Neural progenitor cell (in vitro differentiated cells): Measurements from ENCODE around the gene CKMT2. TPM values are rescaled to one million over a fixed set of nuclear protein-coding genes. Genes with fewer than 3 reads are reported as not detected.
"Not testable (repeated sequence)": the region's sequence is repeated elsewhere in the genome, so short reads cannot be mapped to it uniquely, and the experiment has no call there.

Experiments
- DNase-seq: peaks from one replicate; pipeline ENCODE4 v3.0.0-alpha.2; 2016; ENCODE audit warnings: low spot score
- H2AFZ ChIP-seq: fragments of 200-600 bp; sonication (generic); replicated peaks from 2 replicates; pipeline ENCODE4 v1.6.1; 2016; ENCODE audit warnings: antibody characterized with exemption
- H3F3A ChIP-seq: fragments of 200-600 bp; sonication (generic); 2 replicates; pipeline ENCODE4 v1.6.1; 2016; ENCODE audit warnings: antibody characterized with exemption, low read depth
- H3K27ac ChIP-seq: fragments of 200-600 bp; sonication (generic); 2 replicates; pipeline ENCODE4 v1.5.1; 2016; ENCODE audit warnings: mild to moderate bottlenecking
- H3K27me3 ChIP-seq: fragments of 200-600 bp; sonication (generic); 2 replicates; pipeline ENCODE4 v1.6.1; 2016; ENCODE audit warnings: mild to moderate bottlenecking, moderate library complexity
- H3K36me3 ChIP-seq: fragments of 200-600 bp; sonication (generic); 2 replicates; pipeline ENCODE4 v1.5.1; 2016
- H3K4me1 ChIP-seq: fragments of 200-600 bp; sonication (generic); 2 replicates; pipeline ENCODE4 v1.6.1; 2016; ENCODE audit warnings: mixed run types
- H3K4me2 ChIP-seq: fragments of 200-600 bp; sonication (generic); 2 replicates; pipeline ENCODE4 v1.6.1; 2016
- H3K4me3 ChIP-seq: fragments of 200-600 bp; sonication (generic); 2 replicates; pipeline ENCODE4 v1.5.1; 2016
- H3K79me2 ChIP-seq: fragments of 200-600 bp; sonication (generic); 2 replicates; pipeline ENCODE4 v1.6.1; 2016; ENCODE audit warnings: low read depth
- H3K9ac ChIP-seq: fragments of 200-600 bp; sonication (generic); 2 replicates; pipeline ENCODE4 v1.6.1; 2016
- H3K9me3 ChIP-seq: fragments of 200-600 bp; sonication (generic); 2 replicates; pipeline ENCODE4 v1.5.1; 2016; ENCODE audit warnings: low read depth
- H4K20me1 ChIP-seq: fragments of 200-600 bp; sonication (generic); 2 replicates; pipeline ENCODE4 v1.6.1; 2016; ENCODE audit warnings: low read depth
- H3K27ac Mint-ChIP-seq: 3 replicates; pipeline ENCODE4 v1.8.0; 2021; ENCODE audit warnings: mixed read lengths
- H3K27me3 Mint-ChIP-seq: 2 replicates; pipeline ENCODE4 v1.8.0; 2022; ENCODE audit warnings: low read depth, mild to moderate bottlenecking, inconsistent platforms, moderate library complexity, mixed read lengths; ENCODE audit not compliant: insufficient read depth
- H3K36me3 Mint-ChIP-seq: 3 replicates; pipeline ENCODE4 v1.8.0; 2021; ENCODE audit warnings: mixed read lengths
- H3K4me1 Mint-ChIP-seq: 3 replicates; pipeline ENCODE4 v1.8.0; 2021; ENCODE audit warnings: mixed read lengths
- H3K4me3 Mint-ChIP-seq: 3 replicates; pipeline ENCODE4 v1.8.0; 2021; ENCODE audit warnings: mild to moderate bottlenecking, moderate library complexity, mixed read lengths
- H3K9me3 Mint-ChIP-seq: 3 replicates; pipeline ENCODE4 v1.8.0; 2020; ENCODE audit warnings: mixed read lengths
- CTCF ChIP-seq: fragments of 200-600 bp; sonication (generic); IDR thresholded peaks from 2 replicates; pipeline ENCODE4 v1.5.1; 2017; ENCODE audit warnings: antibody characterized with exemption, mild to moderate bottlenecking
- EZH2 ChIP-seq: fragments of 200-600 bp; sonication (generic); IDR thresholded peaks from 2 replicates; pipeline ENCODE4 v1.6.1; 2017; ENCODE audit warnings: antibody characterized with exemption, mild to moderate bottlenecking, moderate library complexity
- EZH2phosphoT487 ChIP-seq: fragments of 200-600 bp; sonication (generic); IDR thresholded peaks from 2 replicates; pipeline ENCODE4 v1.6.1; 2017; ENCODE audit warnings: antibody characterized with exemption
- total RNA-seq: library from RNA; depleted of rRNA; stranded (reverse); fragments of >200 nt; gene quantifications from 2 replicates; pipeline ENCODE4 v1.2.3, GENCODE V29; 2015; ENCODE audit warnings: low replicate concordance

CKMT2 gene
- total RNA-seq, 1 donor from 2014 or later, result not detected

GRCh38 chr5:81254886-81255559, 21.9 kb downstream of the CKMT2 start:
- no peak for TF ChIP-seq EZH2
- TF ChIP-seq CTCF, result no peak
- no peak for TF ChIP-seq EZH2phosphoT487
- Histone ChIP-seq H3K36me3 (peaks cover 3% of the 10 kb centered on the region), H3K4me2 (no peak overlapping the region), H3K9ac (no peak overlapping the region), H3F3A (peaks cover 2% of the 10 kb centered on the region), H3K79me2 (peaks cover 19% of the 10 kb centered on the region), H3K27ac (no peak overlapping the region), H2AFZ (no peak overlapping the region), H3K4me1 (peaks cover 11% of the 10 kb centered on the region), H3K9me3 (peaks cover 3% of the 10 kb centered on the region), H4K20me1 (no peaks in the 10 kb centered on the region), H3K4me3 (no peak overlapping the region), H3K27me3 (no peaks in the 10 kb centered on the region)
- Mint-ChIP-seq H3K4me1 (peaks cover 2% of the 10 kb centered on the region), H3K9me3 (peaks cover 16% of the 10 kb centered on the region), H3K27ac (no peak overlapping the region), H3K27me3 (no peaks in the 10 kb centered on the region), H3K4me3 (no peak overlapping the region), H3K36me3 (peaks cover 29% of the 10 kb centered on the region)
- no peak for DNase-seq

- Histone ChIP-seq H3K4me3 (no peak overlapping the region), H2AFZ (no peak overlapping the region), H3K27me3 (no peaks in the 10 kb centered on the region), H3K36me3 (peaks cover 5% of the 10 kb centered on the region), H3K9ac (no peak overlapping the region), H3K27ac (no peak overlapping the region), H3K4me1 (peaks cover 11% of the 10 kb centered on the region), H3K4me2 (no peak overlapping the region), H3K9me3 (no peaks in the 10 kb centered on the region), H3F3A (no peaks in the 10 kb centered on the region), H3K79me2 (peaks cover 35% of the 10 kb centered on the region), H4K20me1 (no peaks in the 10 kb centered on the region)
- no peak for DNase-seq
- H3K9me3 Mint-ChIP-seq, result peaks cover 30% of the 10 kb centered on the region
- TF ChIP-seq EZH2phosphoT487 (no peak), EZH2 (no peak), CTCF (no peak)
- H3K4me1 Mint-ChIP-seq, result peaks cover 2% of the 10 kb centered on the region
- H3K36me3 Mint-ChIP-seq, result peaks cover 26% of the 10 kb centered on the region
- no peak overlapping the region for H3K4me3 Mint-ChIP-seq
- H3K27me3 Mint-ChIP-seq, result no peaks in the 10 kb centered on the region
- H3K27ac Mint-ChIP-seq, result no peak overlapping the region
Measured at GRCh38 chr5:81256766-81257165, 23.6 kb downstream of the CKMT2 start.

GRCh38 chr5:81262796-81263195, 29.7 kb downstream of the CKMT2 start:
- not testable (repeated sequence) for H3K36me3 ChIP-seq, H4K20me1 ChIP-seq, H3K4me2 ChIP-seq, H3K4me3 Mint-ChIP-seq, H3K9ac ChIP-seq, H3K4me1 ChIP-seq, H3K27me3 Mint-ChIP-seq, H3K27ac Mint-ChIP-seq, H2AFZ ChIP-seq, H3K27ac ChIP-seq, DNase-seq, H3K4me1 Mint-ChIP-seq, H3K27me3 ChIP-seq, H3K9me3 ChIP-seq, H3F3A ChIP-seq, H3K4me3 ChIP-seq
- H3K36me3 Mint-ChIP-seq, result peaks cover 27% of the 10 kb centered on the region
- H3K79me2 ChIP-seq, result peaks cover 78% of the 10 kb centered on the region
- H3K9me3 Mint-ChIP-seq, result peaks cover 34% of the 10 kb centered on the region

- Mint-ChIP-seq H3K27ac (no peak overlapping the region), H3K36me3 (peaks cover 22% of the 10 kb centered on the region), H3K4me1 (no peaks in the 10 kb centered on the region), H3K9me3 (peaks cover 28% of the 10 kb centered on the region), H3K4me3 (no peak overlapping the region), H3K27me3 (no peaks in the 10 kb centered on the region)
- no peak overlapping the region for H3K4me2 ChIP-seq
- TF ChIP-seq EZH2 (no peak), CTCF (no peak), EZH2phosphoT487 (no peak)
- H3K27me3 ChIP-seq, result no peaks in the 10 kb centered on the region
- H3F3A ChIP-seq, result peaks cover 10% of the 10 kb centered on the region
- peaks cover 6% of the 10 kb centered on the region for H3K4me1 ChIP-seq
- H3K4me3 ChIP-seq, result no peak overlapping the region
- no peaks in the 10 kb centered on the region for H4K20me1 ChIP-seq
- H3K9me3 ChIP-seq, result no peaks in the 10 kb centered on the region
- no peak overlapping the region for H3K9ac ChIP-seq
- peaks cover 4% of the 10 kb centered on the region for H3K36me3 ChIP-seq
- no peak for DNase-seq
- no peak overlapping the region for H2AFZ ChIP-seq
- H3K27ac ChIP-seq, result no peak overlapping the region
- peaks cover 81% of the 10 kb centered on the region for H3K79me2 ChIP-seq
Measured at GRCh38 chr5:81265101-81265500, 32.0 kb downstream of the CKMT2 start.
